Caco-2 (cell line): Measurements from ENCODE around the gene CLEC16A. TPM values are rescaled to one million over a fixed set of nuclear protein-coding genes. Genes with fewer than 3 reads are reported as not detected.

Source experiments
- BruUV-seq: library from RNA; stranded (reverse); fragments of 400-500 nt; replicated peaks from 2 replicates; lab custom pipeline; 2021; lab: Mats Ljungman, UMichigan
- CTCF ChIA-PET: fragments of 300-600 bp; sonication (Branson Sonifier 250); formaldehyde crosslinking; loops from one replicate; lab custom pipeline; 2022; ENCODE audit warnings: antibody characterized with exemption; lab: Charles Lee
- POLR2A ChIA-PET: fragments of 300-600 bp; sonication (Branson Sonifier 250); formaldehyde crosslinking; loops from one replicate; lab custom pipeline; 2022; ENCODE audit warnings: antibody characterized with exemption; lab: Charles Lee
- DNase-seq, 2 experiments: peaks; one replicate each; pipeline versions ENCODE4 v3.0.0 to v3.0.0-alpha.2; 2020 to 2022
- H3K27me3 ChIP-seq: replicated peaks from 2 replicates; pipeline ENCODE4 v1.6.0; 2011; ENCODE audit warnings: low read length; ENCODE audit not compliant: control insufficient read depth, insufficient read depth
- H3K36me3 ChIP-seq: 2 replicates; pipeline ENCODE4 v1.5.1; 2011; ENCODE audit warnings: low read length; ENCODE audit not compliant: control insufficient read depth, insufficient read depth
- H3K4me1 ChIP-seq: fragments of 250-450 bp; sonication (Bioruptor Pico); 2 replicates; pipeline ENCODE4 v1.5.1; 2020; ENCODE audit warnings: mild to moderate bottlenecking
- H3K4me3 ChIP-seq: 2 replicates; pipeline ENCODE4 v1.5.1; 2011; ENCODE audit warnings: low read depth, mild to moderate bottlenecking, control low read depth, low read length
- H3K9me3 ChIP-seq: fragments of 250-450 bp; sonication (Bioruptor Pico); 2 replicates; pipeline ENCODE4 v1.5.1; 2020; ENCODE audit warnings: mild to moderate bottlenecking, moderate library complexity
- H3K27ac Mint-ChIP-seq: one replicate; pipeline ENCODE4 v1.8.0; 2022; ENCODE audit warnings: mixed read lengths; ENCODE audit not compliant: unreplicated experiment
- H3K27me3 Mint-ChIP-seq: one replicate; pipeline ENCODE4 v1.8.0; 2022; ENCODE audit warnings: mixed read lengths; ENCODE audit not compliant: insufficient read depth, unreplicated experiment
- H3K36me3 Mint-ChIP-seq: one replicate; pipeline ENCODE4 v1.8.0; 2022; ENCODE audit warnings: mild to moderate bottlenecking, mixed read lengths; ENCODE audit not compliant: insufficient read depth, unreplicated experiment
- H3K4me1 Mint-ChIP-seq: one replicate; pipeline ENCODE4 v1.8.0; 2022; ENCODE audit warnings: low read depth, mixed read lengths; ENCODE audit not compliant: unreplicated experiment
- H3K4me3 Mint-ChIP-seq: one replicate; pipeline ENCODE4 v1.8.0; 2022; ENCODE audit warnings: mild to moderate bottlenecking, moderate library complexity, mixed read lengths; ENCODE audit not compliant: unreplicated experiment
- H3K9me3 Mint-ChIP-seq: one replicate; pipeline ENCODE4 v1.8.0; 2022; ENCODE audit warnings: mixed read lengths; ENCODE audit not compliant: unreplicated experiment
- CTCF ChIP-seq, 2 experiments: fragments of 200-600 bp in 1 of 2; IDR thresholded peaks; 1 replicate in 1 of 2; 2 replicates in 1 of 2; pipeline versions ENCODE4 v1.5.1 to v1.8.0; 2011 to 2022; ENCODE audit warnings: antibody characterized with exemption in 1 of 2, control low read depth in 1 of 2, inconsistent platforms in 1 of 2, low read depth in 1 of 2, low read length in 1 of 2, mild to moderate bottlenecking in 1 of 2, moderate library complexity in 1 of 2; ENCODE audit not compliant: insufficient read depth in 1 of 2, severe bottlenecking in 1 of 2, unreplicated experiment in 1 of 2
- intact Hi-C: fragments of 100-400 bp; cut with micrococcal nuclease; formaldehyde crosslinking; loops from one replicate; pipeline ENCODE4 v1.10.0; 2022; ENCODE audit not compliant: unreplicated experiment
- total RNA-seq: library from RNA; stranded (reverse); gene quantifications from 2 replicates; pipeline ENCODE4 v1.2.3, GENCODE V29; 2022

Gene CLEC16A
- total RNA-seq, 1 experiment from 2014 or later = 27.0 TPM

GRCh38 chr16:10988879-10989278, 44.5 kb downstream of the CLEC16A start:
- H3K36me3 ChIP-seq = no peaks in the 10 kb centered on the region; the same call in none of the 2 replicates

GRCh38 chr16:10989559-10989958, 45.2 kb downstream of the CLEC16A start:
- no peak overlapping the region for H3K4me3 ChIP-seq
- no peak for TF ChIP-seq CTCF (IDR thresholded peaks at IDR 0.05; ENCODE audit: insufficient read depth in 1 of 2, low read depth in 1 of 2, low read length in 1 of 2, severe bottlenecking in 1 of 2, unreplicated experiment in 1 of 2)
- H3K9me3 ChIP-seq = no peaks in the 10 kb centered on the region
- H3K4me1 ChIP-seq = peaks cover 11% of the 10 kb centered on the region
- Mint-ChIP-seq H3K4me1 (peaks cover 23% of the 10 kb centered on the region), H3K9me3 (no peaks in the 10 kb centered on the region), H3K4me3 (no peak overlapping the region), H3K27me3 (no peaks in the 10 kb centered on the region), H3K27ac (no peak overlapping the region), H3K36me3 (peaks cover 18% of the 10 kb centered on the region)
- intact Hi-C loops = no loop called here
- ChIA-PET CTCF (interaction anchor here (0.7 kb wide), 1 partner anchor 44 kb away, joined by 3 read pairs; no protein-coding TSS in a partner anchor), POLR2A (no interaction called here)
- no TSS peak for BruUV-seq
- no peak for DNase-seq
- H3K36me3 ChIP-seq = no peaks in the 10 kb centered on the region; the same call in none of the 2 replicates
- no peaks in the 10 kb centered on the region for H3K27me3 ChIP-seq

More at GRCh38 chr16:10988879-10989278, 44.5 kb downstream of the CLEC16A start:
- ChIA-PET POLR2A (no interaction called here), CTCF (interaction anchor here (0.7 kb wide), 1 partner anchor 43 kb away, joined by 3 read pairs; no protein-coding TSS in a partner anchor)
- Histone ChIP-seq H3K9me3 (no peaks in the 10 kb centered on the region), H3K27me3 (no peaks in the 10 kb centered on the region), H3K4me3 (no peak overlapping the region), H3K4me1 (peaks cover 11% of the 10 kb centered on the region)
- DNase-seq = no peak
- Mint-ChIP-seq H3K4me3 (no peak overlapping the region), H3K27ac (no peak overlapping the region), H3K4me1 (peaks cover 23% of the 10 kb centered on the region), H3K27me3 (no peaks in the 10 kb centered on the region), H3K9me3 (no peaks in the 10 kb centered on the region), H3K36me3 (peaks cover 16% of the 10 kb centered on the region)
- intact Hi-C loops = no loop called here
- TF ChIP-seq CTCF (IDR thresholded peaks at IDR 0.05; ENCODE audit: insufficient read depth in 1 of 2, low read depth in 1 of 2, low read length in 1 of 2, severe bottlenecking in 1 of 2, unreplicated experiment in 1 of 2) = peak in 1 of 2 experiments; percentile 6
- no TSS peak for BruUV-seq

GRCh38 chr16:10990378-10990777, 46.0 kb downstream of the CLEC16A start:
- Mint-ChIP-seq H3K36me3 (peaks cover 21% of the 10 kb centered on the region), H3K4me3 (no peak overlapping the region), H3K9me3 (no peaks in the 10 kb centered on the region), H3K27ac (no peak overlapping the region), H3K27me3 (no peaks in the 10 kb centered on the region), H3K4me1 (peaks cover 23% of the 10 kb centered on the region)
- DNase-seq = no peak
- CTCF ChIA-PET = no interaction called here
- TF ChIP-seq CTCF (IDR thresholded peaks at IDR 0.05; ENCODE audit: insufficient read depth in 1 of 2, low read depth in 1 of 2, low read length in 1 of 2, severe bottlenecking in 1 of 2, unreplicated experiment in 1 of 2) = no peak
- no peaks in the 10 kb centered on the region for H3K27me3 ChIP-seq
- POLR2A ChIA-PET = interaction anchor here (0.5 kb wide), 1 partner anchor 11 kb away, joined by 3 read pairs; no protein-coding TSS in a partner anchor
- peaks cover 11% of the 10 kb centered on the region for H3K4me1 ChIP-seq
- intact Hi-C loops = no loop called here
- no peaks in the 10 kb centered on the region; the same call in 1 of the 2 replicates for H3K36me3 ChIP-seq
- no peak overlapping the region for H3K4me3 ChIP-seq
- H3K9me3 ChIP-seq = no peaks in the 10 kb centered on the region
- no TSS peak for BruUV-seq
